SK-N-SH (cell line): ENCODE results near the gene BBS2. TPM values are rescaled to one million over a fixed set of nuclear protein-coding genes. Genes with fewer than 3 reads are reported as not detected.

Source experiments
- CTCF ChIA-PET: fragments of 300-600, 350-600 bp; formaldehyde crosslinking; extraction: SDS; loops from one replicate; lab custom pipeline; 2021; lab: Yijun Ruan, JAX
- POLR2A ChIA-PET: fragments of 350-600 bp; sonication (Branson Sonifier 250); formaldehyde crosslinking; extraction: SDS; loops from one replicate; lab custom pipeline; 2020; ENCODE audit warnings: antibody characterized with exemption, inconsistent platforms; lab: Yijun Ruan, JAX
- DNase-seq: peaks from one replicate; pipeline ENCODE4 v3.0.0; 2012
- H2AFZ ChIP-seq: fragments of 200-600 bp; sonication (generic); 2 replicates; pipeline ENCODE4 v1.8.1; 2016; ENCODE audit warnings: antibody characterized with exemption, mild to moderate bottlenecking, low read depth
- H3F3A ChIP-seq: fragments of 200-600 bp; sonication (generic); replicated peaks from 2 replicates; pipeline ENCODE3; 2016; ENCODE audit warnings: antibody characterized with exemption, mild to moderate bottlenecking; ENCODE audit not compliant: insufficient read depth
- H3K27ac ChIP-seq, 2 experiments: fragments of 200-500 bp in 1 of 2; fragments of 200-600 bp in 1 of 2; sonication (Bioruptor generic) in 1 of 2; sonication (generic), shearing (Covaris generic) in 1 of 2; 2 replicates each; pipeline versions ENCODE4 v1.5.1 to v1.6.1; 2014 to 2016; ENCODE audit warnings: low read depth in 2 of 2, inconsistent platforms in 1 of 2, low read length in 1 of 2, mild to moderate bottlenecking in 1 of 2, mixed read lengths in 1 of 2
- H3K27me3 ChIP-seq: fragments of 200-600 bp; sonication (generic), shearing (Covaris generic); 2 replicates; pipeline ENCODE4 v1.6.1; 2016; ENCODE audit warnings: mixed run types; ENCODE audit not compliant: insufficient read depth
- H3K36me3 ChIP-seq, 2 experiments: fragments of 200-500 bp in 1 of 2; fragments of 200-600 bp in 1 of 2; sonication (Bioruptor generic) in 1 of 2; sonication (generic) in 1 of 2; replicated peaks in 1 of 2; 2 replicates each; pipeline versions ENCODE3 to v1.5.1; 2014 to 2016; ENCODE audit warnings: low read length in 1 of 2, mild to moderate bottlenecking in 1 of 2; ENCODE audit not compliant: insufficient read depth in 2 of 2, control insufficient read depth in 1 of 2
- H3K4me1 ChIP-seq, 2 experiments: fragments of 200-500 bp in 1 of 2; fragments of 200-600 bp in 1 of 2; sonication (Bioruptor generic) in 1 of 2; sonication (generic), shearing (Covaris generic) in 1 of 2; 2 replicates each; pipeline versions ENCODE4 v1.5.1 to v1.6.1; 2014 to 2016; ENCODE audit warnings: low read depth in 1 of 2, low read length in 1 of 2, mixed run types in 1 of 2; ENCODE audit not compliant: insufficient read depth in 2 of 2, control insufficient read depth in 1 of 2
- H3K4me2 ChIP-seq: fragments of 200-600 bp; sonication (generic), shearing (Covaris generic); 2 replicates; pipeline ENCODE4 v1.6.1; 2017; ENCODE audit warnings: mixed run types
- H3K4me3 ChIP-seq, 2 experiments: fragments of 200-500 bp in 1 of 2; fragments of 200-600 bp in 1 of 2; sonication (Bioruptor generic) in 1 of 2; sonication (generic), shearing (Covaris generic) in 1 of 2; 2 replicates each; pipeline versions ENCODE4 v1.5.1 to v1.8.1; 2014 to 2016; ENCODE audit warnings: low read depth in 2 of 2, inconsistent platforms in 1 of 2, low read length in 1 of 2, mild to moderate bottlenecking in 1 of 2, mixed read lengths in 1 of 2, moderate library complexity in 1 of 2
- H3K79me2 ChIP-seq: fragments of 200-600 bp; sonication (generic); 2 replicates; pipeline ENCODE4 v1.8.1; 2017; ENCODE audit warnings: mild to moderate bottlenecking; ENCODE audit not compliant: insufficient read depth
- H3K9ac ChIP-seq: fragments of 200-600 bp; sonication (generic); 2 replicates; pipeline ENCODE4 v1.6.1; 2017; ENCODE audit warnings: mixed run types
- H3K9me2 ChIP-seq: fragments of 200-600 bp; sonication (generic); 2 replicates; pipeline ENCODE4 v1.6.1; 2017; ENCODE audit warnings: mixed run types
- H3K9me3 ChIP-seq: fragments of 200-600 bp; sonication (generic); 2 replicates; pipeline ENCODE4 v1.6.1; 2017; ENCODE audit warnings: mixed run types, mild to moderate bottlenecking, moderate library complexity
- H4K20me1 ChIP-seq: fragments of 200-600 bp; sonication (generic); 2 replicates; pipeline ENCODE4 v1.6.1; 2017; ENCODE audit warnings: mild to moderate bottlenecking, mixed run types; ENCODE audit not compliant: insufficient read depth
- CHD2 ChIP-seq: fragments of 150-350 bp; IDR thresholded peaks from 2 replicates; pipeline ENCODE4 v1.6.1; 2018; ENCODE audit warnings: low read length; ENCODE audit not compliant: partially characterized antibody
- ELF1 ChIP-seq: IDR thresholded peaks from 2 replicates; pipeline ENCODE4 v1.4.0; 2012
- FOXJ3 ChIP-seq: sonication (generic); formaldehyde crosslinking; IDR thresholded peaks from 2 replicates; pipeline ENCODE4 v1.5.1; 2020; ENCODE audit warnings: mild to moderate bottlenecking, missing genetic modification reagents
- FOXM1 ChIP-seq: IDR thresholded peaks from 2 replicates; pipeline ENCODE4 v1.4.0; 2012; ENCODE audit warnings: low read depth, mild to moderate bottlenecking
- GABPA ChIP-seq: IDR thresholded peaks from 2 replicates; pipeline ENCODE4 v1.4.0; 2012; ENCODE audit warnings: low read depth, mild to moderate bottlenecking
- GATA2 ChIP-seq: sonication (generic); formaldehyde crosslinking; IDR thresholded peaks from 2 replicates; pipeline ENCODE4 v1.5.0; 2020; ENCODE audit warnings: mild to moderate bottlenecking, missing genetic modification reagents
- JUND ChIP-seq: IDR thresholded peaks from 2 replicates; pipeline ENCODE4 v1.4.0; 2012
- MEF2A ChIP-seq: IDR thresholded peaks from 2 replicates; pipeline ENCODE4 v1.4.0; 2012; ENCODE audit warnings: low read depth, borderline replicate concordance
- RCOR1 ChIP-seq: fragments of 150-350 bp; IDR thresholded peaks from 2 replicates; pipeline ENCODE4 v1.6.1; 2017; ENCODE audit warnings: antibody characterized with exemption, low read length
- RFX5 ChIP-seq: IDR thresholded peaks from 2 replicates; pipeline ENCODE4 v1.6.1; 2012; ENCODE audit warnings: mild to moderate bottlenecking, improper control_type of control experiment, low read length
- SIN3A ChIP-seq: IDR thresholded peaks from 2 replicates; pipeline ENCODE4 v1.6.1; 2012; ENCODE audit warnings: low read depth, mild to moderate bottlenecking, low read length, moderate library complexity, borderline replicate concordance
- SMC3 ChIP-seq: IDR thresholded peaks from 2 replicates; pipeline ENCODE4 v1.6.1; 2012; ENCODE audit warnings: low read depth, low read length, improper control_type of control experiment
- TAF1 ChIP-seq: IDR thresholded peaks from 2 replicates; pipeline ENCODE4 v1.6.1; 2012; ENCODE audit warnings: low read depth, mild to moderate bottlenecking, low read length, moderate library complexity, borderline replicate concordance
- TCF12 ChIP-seq: IDR thresholded peaks from 2 replicates; pipeline ENCODE4 v1.4.0; 2012
- WGBS: methylation state at CpG from one replicate; pipeline ENCODE4 v1.1.6; 2017; ENCODE audit warnings: low lambda C conversion rate; 5-methylcytosine and 5-hydroxymethylcytosine counted together
- polyA plus RNA-seq, 3 experiments: library from polyadenylated mRNA; depleted of rRNA; stranded (reverse); fragments of >200 nt; gene quantifications; 2 replicates each; pipeline ENCODE4 v1.2.3, GENCODE V29; 2012
- TF ChIP-seq, protein P1 (sequence below): IDR thresholded peaks from 2 replicates; pipeline ENCODE4; 2012
- TF ChIP-seq, protein P2 (sequence below): fragments of 150-350 bp; IDR thresholded peaks from 2 replicates; pipeline ENCODE4 v1.6.1; 2017; ENCODE audit warnings: antibody characterized with exemption, low read length, low read depth, borderline replicate concordance
- TF ChIP-seq, protein P3 (sequence below): IDR thresholded peaks from 2 replicates; pipeline ENCODE4 v1.6.1; 2012; ENCODE audit warnings: mild to moderate bottlenecking, low read depth, low read length, moderate library complexity
- TF ChIP-seq, protein P4 (sequence below): fragments of 150-350 bp; IDR thresholded peaks from 2 replicates; pipeline ENCODE4 v1.6.1; 2016; ENCODE audit warnings: mild to moderate bottlenecking, low read depth, low read length
- TF ChIP-seq, protein P5 (sequence below): IDR thresholded peaks from 2 replicates; pipeline ENCODE4 v1.4.0; 2012; ENCODE audit warnings: low read depth, borderline replicate concordance
- TF ChIP-seq, protein P6 (sequence below): fragments of 200-600 bp; sonication (generic); IDR thresholded peaks from 2 replicates; pipeline ENCODE4 v1.6.1; 2017; ENCODE audit warnings: antibody characterized with exemption, mild to moderate bottlenecking, moderate library complexity

Gene BBS2
- polyA plus RNA-seq, 1 of the 3 experiments (the other 2 are of a cell fraction): 74.3 TPM

DNA sequence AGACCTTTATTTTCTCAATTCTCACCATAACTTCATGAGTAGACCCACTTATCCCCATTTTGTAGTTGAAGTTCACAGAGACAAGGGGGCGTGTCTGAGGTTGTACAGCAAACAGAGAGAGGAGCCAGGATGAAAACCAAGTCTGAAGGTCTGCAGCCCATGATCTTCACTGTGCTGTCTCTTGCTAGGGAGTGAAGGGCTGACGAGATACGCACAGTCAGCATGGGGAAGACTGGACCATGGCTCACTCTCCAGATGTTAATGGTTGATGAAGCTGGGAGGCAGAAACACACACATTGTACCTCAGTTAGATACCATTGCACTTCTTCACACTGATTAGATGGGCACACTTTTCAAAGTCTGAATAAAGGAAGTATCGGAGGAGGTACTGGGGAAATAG is 39.3 kb upstream of the BBS2 start:
- Histone ChIP-seq H3K4me3 (no peak overlapping the region), H3F3A (peaks cover 3% of the 10 kb centered on the region), H3K9me3 (no peaks in the 10 kb centered on the region), H3K79me2 (no peaks in the 10 kb centered on the region), H3K4me1 (peaks cover 5 to 6% of the 10 kb centered on the region in 2 experiments; a peak in 3 of 4 replicates), H3K9ac (no peak overlapping the region), H2AFZ (no peak overlapping the region), H3K27ac (no peak overlapping the region), H3K36me3 (no peaks in the 10 kb centered on the region), H3K9me2 (no peaks in the 10 kb centered on the region), H4K20me1 (no peaks in the 10 kb centered on the region), H3K4me2 (no peak overlapping the region), H3K27me3 (no peaks in the 10 kb centered on the region)
- TF ChIP-seq SIN3A: no peak
- TF ChIP-seq TAF1: no peak
- TF ChIP-seq RCOR1: no peak
- TF ChIP-seq ELF1: no peak
- TF ChIP-seq, protein P1, sequence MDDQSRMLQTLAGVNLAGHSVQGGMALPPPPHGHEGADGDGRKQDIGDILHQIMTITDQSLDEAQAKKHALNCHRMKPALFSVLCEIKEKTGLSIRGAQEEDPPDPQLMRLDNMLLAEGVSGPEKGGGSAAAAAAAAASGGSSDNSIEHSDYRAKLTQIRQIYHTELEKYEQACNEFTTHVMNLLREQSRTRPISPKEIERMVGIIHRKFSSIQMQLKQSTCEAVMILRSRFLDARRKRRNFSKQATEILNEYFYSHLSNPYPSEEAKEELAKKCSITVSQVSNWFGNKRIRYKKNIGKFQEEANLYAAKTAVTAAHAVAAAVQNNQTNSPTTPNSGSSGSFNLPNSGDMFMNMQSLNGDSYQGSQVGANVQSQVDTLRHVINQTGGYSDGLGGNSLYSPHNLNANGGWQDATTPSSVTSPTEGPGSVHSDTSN: no peak
- no peak for TF ChIP-seq CHD2
- no peak for TF ChIP-seq SMC3
- TF ChIP-seq FOXM1: no peak
- TF ChIP-seq, protein P2, sequence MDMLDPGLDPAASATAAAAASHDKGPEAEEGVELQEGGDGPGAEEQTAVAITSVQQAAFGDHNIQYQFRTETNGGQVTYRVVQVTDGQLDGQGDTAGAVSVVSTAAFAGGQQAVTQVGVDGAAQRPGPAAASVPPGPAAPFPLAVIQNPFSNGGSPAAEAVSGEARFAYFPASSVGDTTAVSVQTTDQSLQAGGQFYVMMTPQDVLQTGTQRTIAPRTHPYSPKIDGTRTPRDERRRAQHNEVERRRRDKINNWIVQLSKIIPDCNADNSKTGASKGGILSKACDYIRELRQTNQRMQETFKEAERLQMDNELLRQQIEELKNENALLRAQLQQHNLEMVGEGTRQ: no peak
- TF ChIP-seq FOXJ3 (CRISPR knock-in tag): no peak
- TF ChIP-seq, protein P3, sequence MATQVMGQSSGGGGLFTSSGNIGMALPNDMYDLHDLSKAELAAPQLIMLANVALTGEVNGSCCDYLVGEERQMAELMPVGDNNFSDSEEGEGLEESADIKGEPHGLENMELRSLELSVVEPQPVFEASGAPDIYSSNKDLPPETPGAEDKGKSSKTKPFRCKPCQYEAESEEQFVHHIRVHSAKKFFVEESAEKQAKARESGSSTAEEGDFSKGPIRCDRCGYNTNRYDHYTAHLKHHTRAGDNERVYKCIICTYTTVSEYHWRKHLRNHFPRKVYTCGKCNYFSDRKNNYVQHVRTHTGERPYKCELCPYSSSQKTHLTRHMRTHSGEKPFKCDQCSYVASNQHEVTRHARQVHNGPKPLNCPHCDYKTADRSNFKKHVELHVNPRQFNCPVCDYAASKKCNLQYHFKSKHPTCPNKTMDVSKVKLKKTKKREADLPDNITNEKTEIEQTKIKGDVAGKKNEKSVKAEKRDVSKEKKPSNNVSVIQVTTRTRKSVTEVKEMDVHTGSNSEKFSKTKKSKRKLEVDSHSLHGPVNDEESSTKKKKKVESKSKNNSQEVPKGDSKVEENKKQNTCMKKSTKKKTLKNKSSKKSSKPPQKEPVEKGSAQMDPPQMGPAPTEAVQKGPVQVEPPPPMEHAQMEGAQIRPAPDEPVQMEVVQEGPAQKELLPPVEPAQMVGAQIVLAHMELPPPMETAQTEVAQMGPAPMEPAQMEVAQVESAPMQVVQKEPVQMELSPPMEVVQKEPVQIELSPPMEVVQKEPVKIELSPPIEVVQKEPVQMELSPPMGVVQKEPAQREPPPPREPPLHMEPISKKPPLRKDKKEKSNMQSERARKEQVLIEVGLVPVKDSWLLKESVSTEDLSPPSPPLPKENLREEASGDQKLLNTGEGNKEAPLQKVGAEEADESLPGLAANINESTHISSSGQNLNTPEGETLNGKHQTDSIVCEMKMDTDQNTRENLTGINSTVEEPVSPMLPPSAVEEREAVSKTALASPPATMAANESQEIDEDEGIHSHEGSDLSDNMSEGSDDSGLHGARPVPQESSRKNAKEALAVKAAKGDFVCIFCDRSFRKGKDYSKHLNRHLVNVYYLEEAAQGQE: no peak
- TF ChIP-seq, protein P4, sequence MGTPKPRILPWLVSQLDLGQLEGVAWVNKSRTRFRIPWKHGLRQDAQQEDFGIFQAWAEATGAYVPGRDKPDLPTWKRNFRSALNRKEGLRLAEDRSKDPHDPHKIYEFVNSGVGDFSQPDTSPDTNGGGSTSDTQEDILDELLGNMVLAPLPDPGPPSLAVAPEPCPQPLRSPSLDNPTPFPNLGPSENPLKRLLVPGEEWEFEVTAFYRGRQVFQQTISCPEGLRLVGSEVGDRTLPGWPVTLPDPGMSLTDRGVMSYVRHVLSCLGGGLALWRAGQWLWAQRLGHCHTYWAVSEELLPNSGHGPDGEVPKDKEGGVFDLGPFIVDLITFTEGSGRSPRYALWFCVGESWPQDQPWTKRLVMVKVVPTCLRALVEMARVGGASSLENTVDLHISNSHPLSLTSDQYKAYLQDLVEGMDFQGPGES: no peak
- no peak for TF ChIP-seq RFX5
- TF ChIP-seq GATA2 (CRISPR knock-in tag): no peak
- TF ChIP-seq, protein P5, sequence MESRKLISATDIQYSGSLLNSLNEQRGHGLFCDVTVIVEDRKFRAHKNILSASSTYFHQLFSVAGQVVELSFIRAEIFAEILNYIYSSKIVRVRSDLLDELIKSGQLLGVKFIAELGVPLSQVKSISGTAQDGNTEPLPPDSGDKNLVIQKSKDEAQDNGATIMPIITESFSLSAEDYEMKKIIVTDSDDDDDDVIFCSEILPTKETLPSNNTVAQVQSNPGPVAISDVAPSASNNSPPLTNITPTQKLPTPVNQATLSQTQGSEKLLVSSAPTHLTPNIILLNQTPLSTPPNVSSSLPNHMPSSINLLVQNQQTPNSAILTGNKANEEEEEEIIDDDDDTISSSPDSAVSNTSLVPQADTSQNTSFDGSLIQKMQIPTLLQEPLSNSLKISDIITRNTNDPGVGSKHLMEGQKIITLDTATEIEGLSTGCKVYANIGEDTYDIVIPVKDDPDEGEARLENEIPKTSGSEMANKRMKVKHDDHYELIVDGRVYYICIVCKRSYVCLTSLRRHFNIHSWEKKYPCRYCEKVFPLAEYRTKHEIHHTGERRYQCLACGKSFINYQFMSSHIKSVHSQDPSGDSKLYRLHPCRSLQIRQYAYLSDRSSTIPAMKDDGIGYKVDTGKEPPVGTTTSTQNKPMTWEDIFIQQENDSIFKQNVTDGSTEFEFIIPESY: no peak
- no peak for TF ChIP-seq MEF2A
- TF ChIP-seq, protein P6, sequence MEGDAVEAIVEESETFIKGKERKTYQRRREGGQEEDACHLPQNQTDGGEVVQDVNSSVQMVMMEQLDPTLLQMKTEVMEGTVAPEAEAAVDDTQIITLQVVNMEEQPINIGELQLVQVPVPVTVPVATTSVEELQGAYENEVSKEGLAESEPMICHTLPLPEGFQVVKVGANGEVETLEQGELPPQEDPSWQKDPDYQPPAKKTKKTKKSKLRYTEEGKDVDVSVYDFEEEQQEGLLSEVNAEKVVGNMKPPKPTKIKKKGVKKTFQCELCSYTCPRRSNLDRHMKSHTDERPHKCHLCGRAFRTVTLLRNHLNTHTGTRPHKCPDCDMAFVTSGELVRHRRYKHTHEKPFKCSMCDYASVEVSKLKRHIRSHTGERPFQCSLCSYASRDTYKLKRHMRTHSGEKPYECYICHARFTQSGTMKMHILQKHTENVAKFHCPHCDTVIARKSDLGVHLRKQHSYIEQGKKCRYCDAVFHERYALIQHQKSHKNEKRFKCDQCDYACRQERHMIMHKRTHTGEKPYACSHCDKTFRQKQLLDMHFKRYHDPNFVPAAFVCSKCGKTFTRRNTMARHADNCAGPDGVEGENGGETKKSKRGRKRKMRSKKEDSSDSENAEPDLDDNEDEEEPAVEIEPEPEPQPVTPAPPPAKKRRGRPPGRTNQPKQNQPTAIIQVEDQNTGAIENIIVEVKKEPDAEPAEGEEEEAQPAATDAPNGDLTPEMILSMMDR: no peak
- no peak for TF ChIP-seq TCF12
- TF ChIP-seq JUND: no peak
- no peak for TF ChIP-seq GABPA
- CTCF ChIA-PET: interaction anchor here (0.9 kb wide), 1 partner anchor 143 kb away, joined by 3 read pairs; no protein-coding TSS in a partner anchor
- no peak for DNase-seq
- POLR2A ChIA-PET: no interaction called here
- 91% methylated on average over 4 of the region's 4 CpGs for WGBS
